ENCODE results near the gene OAS3.

DNA sequence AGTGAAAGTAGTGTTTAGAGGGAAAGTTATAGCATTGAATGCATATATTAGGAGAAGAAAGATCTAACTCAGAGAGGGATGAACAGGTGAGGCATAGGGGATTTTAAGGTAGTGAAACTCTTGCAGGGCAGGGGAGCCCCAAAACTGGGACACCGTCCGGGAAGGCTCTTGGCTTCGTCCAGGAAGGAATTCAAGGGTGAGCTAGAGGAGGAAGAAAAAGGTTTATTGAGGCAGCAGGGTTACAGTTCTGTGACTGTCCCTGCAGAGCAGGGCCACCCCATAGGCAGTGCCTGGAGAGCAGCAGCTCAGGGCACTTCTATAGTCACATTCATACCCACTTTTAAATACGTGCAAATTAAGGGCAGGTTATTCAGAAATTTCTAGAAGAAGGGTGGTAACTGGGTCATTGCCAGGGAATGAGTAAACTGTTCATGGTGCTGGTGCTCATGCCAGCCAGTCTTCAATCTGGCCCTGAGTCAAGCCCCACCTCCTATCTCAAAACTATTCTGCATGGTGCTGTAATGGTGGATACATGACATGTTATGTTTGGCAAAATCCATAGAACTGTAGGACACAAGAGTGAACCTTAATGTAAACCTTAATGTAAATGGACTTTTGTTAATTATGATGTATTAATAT lies 32.7 kb upstream of the OAS3 start:
- TF ChIP-seq, protein P1, sequence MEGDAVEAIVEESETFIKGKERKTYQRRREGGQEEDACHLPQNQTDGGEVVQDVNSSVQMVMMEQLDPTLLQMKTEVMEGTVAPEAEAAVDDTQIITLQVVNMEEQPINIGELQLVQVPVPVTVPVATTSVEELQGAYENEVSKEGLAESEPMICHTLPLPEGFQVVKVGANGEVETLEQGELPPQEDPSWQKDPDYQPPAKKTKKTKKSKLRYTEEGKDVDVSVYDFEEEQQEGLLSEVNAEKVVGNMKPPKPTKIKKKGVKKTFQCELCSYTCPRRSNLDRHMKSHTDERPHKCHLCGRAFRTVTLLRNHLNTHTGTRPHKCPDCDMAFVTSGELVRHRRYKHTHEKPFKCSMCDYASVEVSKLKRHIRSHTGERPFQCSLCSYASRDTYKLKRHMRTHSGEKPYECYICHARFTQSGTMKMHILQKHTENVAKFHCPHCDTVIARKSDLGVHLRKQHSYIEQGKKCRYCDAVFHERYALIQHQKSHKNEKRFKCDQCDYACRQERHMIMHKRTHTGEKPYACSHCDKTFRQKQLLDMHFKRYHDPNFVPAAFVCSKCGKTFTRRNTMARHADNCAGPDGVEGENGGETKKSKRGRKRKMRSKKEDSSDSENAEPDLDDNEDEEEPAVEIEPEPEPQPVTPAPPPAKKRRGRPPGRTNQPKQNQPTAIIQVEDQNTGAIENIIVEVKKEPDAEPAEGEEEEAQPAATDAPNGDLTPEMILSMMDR (IDR thresholded peaks at IDR 0.05): no peak
- TF ChIP-seq POLR2A (IDR thresholded peaks at IDR 0.05): no peak

Data from testis (tissue), 2 donors.